Eye (tissue), 1 donor: ENCODE data around the gene DYTN.

Source experiments
- DNase-seq: peaks from one replicate; pipeline ENCODE4 v3.0.0-alpha.2; 2015

Gene DYTN

DNA sequence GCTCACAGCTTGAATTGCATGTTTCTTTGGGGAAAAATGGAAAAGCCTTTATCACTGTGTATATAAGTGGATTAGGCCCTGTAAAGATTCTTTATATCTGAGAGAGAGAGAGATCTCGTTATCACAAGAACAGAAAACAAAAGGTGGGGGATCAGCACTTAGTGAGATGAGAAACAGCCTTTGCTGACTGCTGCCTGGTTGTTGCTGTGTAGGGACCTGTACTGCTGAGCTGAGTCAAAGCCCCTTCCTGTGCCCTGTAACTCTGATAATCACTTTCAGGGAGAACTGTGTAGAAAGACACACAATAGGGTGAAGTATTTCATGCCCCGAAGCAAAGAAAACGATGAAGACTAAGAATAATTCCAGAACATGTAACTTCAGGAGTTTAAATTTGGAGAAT, 106.5 kb downstream of the DYTN start:
- DNase-seq: no peak

DNA sequence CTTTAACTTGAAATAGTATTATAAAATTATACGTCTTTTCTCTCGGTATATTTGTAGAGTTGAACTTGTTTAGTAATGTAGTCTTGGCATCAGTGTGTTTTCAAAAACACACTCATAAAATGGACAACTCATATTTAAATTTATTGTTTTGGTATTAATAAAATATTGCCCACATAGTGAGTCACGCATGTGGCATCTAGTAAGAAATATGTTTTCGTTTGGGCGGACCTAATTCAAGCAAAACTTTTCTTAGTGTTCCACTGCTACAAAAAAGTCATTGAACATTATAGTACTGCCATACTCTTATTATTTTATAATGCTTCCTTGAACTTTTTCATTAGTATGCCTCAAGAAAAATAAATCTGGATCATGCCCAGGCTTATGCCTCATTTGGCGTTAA, 107.0 kb downstream of the DYTN start:
- no peak for DNase-seq

DNA sequence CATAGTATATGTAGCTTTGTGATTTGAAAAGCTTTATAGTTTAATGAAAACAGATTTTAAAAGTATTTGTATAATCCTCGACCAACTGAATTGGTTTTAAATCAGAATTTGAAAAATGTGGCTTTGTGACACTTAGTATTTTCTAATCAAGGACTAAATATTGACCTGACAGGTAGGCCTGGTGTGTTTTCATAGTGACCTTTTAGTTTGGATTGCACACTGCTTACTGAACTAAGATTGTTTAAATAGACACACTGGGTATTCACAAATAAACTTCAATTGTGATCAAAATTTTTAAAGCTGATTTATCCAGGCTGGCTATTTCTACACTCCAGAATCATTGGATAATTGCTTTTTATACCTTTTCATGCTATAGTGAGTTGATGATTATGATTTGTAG, 107.7 kb downstream of the DYTN start:
- DNase-seq: no peak

DNA sequence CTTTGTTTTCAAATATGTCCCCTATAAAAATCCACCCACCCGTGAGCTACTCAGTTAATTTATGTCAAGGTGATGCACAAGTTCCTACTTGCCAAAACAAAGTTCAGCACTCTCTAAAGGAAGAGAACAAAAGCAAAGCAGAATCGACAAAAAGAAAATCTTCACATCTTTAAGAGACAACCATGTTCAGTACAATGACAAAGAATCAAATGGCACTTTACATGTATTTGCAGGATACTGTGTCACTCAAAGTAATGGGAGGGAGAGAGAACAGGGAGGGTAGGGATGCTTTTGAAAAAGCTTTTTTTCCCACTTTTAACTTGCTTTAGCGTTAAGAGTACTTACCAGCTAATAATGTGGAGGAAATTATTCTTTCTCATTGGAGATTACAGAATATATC, 115.0 kb downstream of the DYTN start:
- no peak for DNase-seq
